Measurements from ENCODE around the gene CDADC1.

CDADC1 gene

GRCh38 chr13:49247643-49248621, at the start of gene CDADC1:
Gene CDADC1, plus strand, starts transcription at chr13:49247925. Its CDS starts 113 bp downstream, at chr13:49248038.
- peak; percentile 82 for DNase-seq

GRCh38 chr13:49206641-49207040, 41.1 kb upstream of the CDADC1 start:
- DNase-seq, result no peak

GRCh38 chr13:49208619-49209018, 39.1 kb upstream of the CDADC1 start:
- DNase-seq, result no peak

GRCh38 chr13:49210114-49210513, 37.6 kb upstream of the CDADC1 start:
- DNase-seq, result no peak

GRCh38 chr13:49210669-49211068, 37.1 kb upstream of the CDADC1 start:
- DNase-seq, result no peak

GRCh38 chr13:49213539-49213938, 34.2 kb upstream of the CDADC1 start:
- DNase-seq, result no peak

- no peak for DNase-seq
These were observed 33.5 kb upstream of the CDADC1 start for GRCh38 chr13:49213997-49214916.

- no peak for DNase-seq
These were observed 32.8 kb upstream of the CDADC1 start for GRCh38 chr13:49214917-49215376.

GRCh38 chr13:49216334-49216733, 31.4 kb upstream of the CDADC1 start:
- DNase-seq, result no peak

- DNase-seq, result no peak
These were observed 29.7 kb upstream of the CDADC1 start for GRCh38 chr13:49217962-49218492.

- DNase-seq, result no peak
These were observed 29.2 kb upstream of the CDADC1 start for GRCh38 chr13:49218493-49219051.

- no peak for DNase-seq
These were observed 28.1 kb upstream of the CDADC1 start for GRCh38 chr13:49219647-49220035.

GRCh38 chr13:49220036-49220855, 27.5 kb upstream of the CDADC1 start, which contains the start of gene MLNR:
Gene MLNR, plus strand, starts transcription at chr13:49220338. Its CDS starts 0 bp downstream, at chr13:49220338.
- DNase-seq, result no peak

GRCh38 chr13:49220856-49221589, 26.7 kb upstream of the CDADC1 start:
- no peak for DNase-seq

GRCh38 chr13:49221590-49221965, 26.1 kb upstream of the CDADC1 start:
- no peak for DNase-seq

- DNase-seq, result no peak
These were observed 22.3 kb upstream of the CDADC1 start for GRCh38 chr13:49225223-49226042.

- DNase-seq, result no peak
These were observed 21.1 kb upstream of the CDADC1 start for GRCh38 chr13:49226613-49227012.

- no peak for DNase-seq
These were observed 13.0 kb upstream of the CDADC1 start for GRCh38 chr13:49234741-49235140.

GRCh38 chr13:49235856-49236431, 11.8 kb upstream of the CDADC1 start:
- no peak for DNase-seq

- no peak for DNase-seq
These were observed 9.1 kb upstream of the CDADC1 start for GRCh38 chr13:49238621-49239020.
